Skin of body (tissue), 2 donors: ENCODE measurements around the gene HK1. TPM values are rescaled to one million over a fixed set of nuclear protein-coding genes. Genes with fewer than 3 reads are reported as not detected.
"Not testable (repeated sequence)": the region's sequence is repeated elsewhere in the genome, so short reads cannot be mapped to it uniquely, and the experiment has no call there.

Experiments
- DNase-seq: peaks from one replicate; lab custom pipeline; 2025; lab: John Stamatoyannopoulos, UW
- total RNA-seq: library from RNA; depleted of rRNA; stranded (reverse); fragments of >200 nt; gene quantifications from one replicate; pipeline ENCODE4 v1.2.3, GENCODE V29; 2014

Gene HK1
- total RNA-seq, 1 donor from 2014 or later = 50.6 TPM

DNA sequence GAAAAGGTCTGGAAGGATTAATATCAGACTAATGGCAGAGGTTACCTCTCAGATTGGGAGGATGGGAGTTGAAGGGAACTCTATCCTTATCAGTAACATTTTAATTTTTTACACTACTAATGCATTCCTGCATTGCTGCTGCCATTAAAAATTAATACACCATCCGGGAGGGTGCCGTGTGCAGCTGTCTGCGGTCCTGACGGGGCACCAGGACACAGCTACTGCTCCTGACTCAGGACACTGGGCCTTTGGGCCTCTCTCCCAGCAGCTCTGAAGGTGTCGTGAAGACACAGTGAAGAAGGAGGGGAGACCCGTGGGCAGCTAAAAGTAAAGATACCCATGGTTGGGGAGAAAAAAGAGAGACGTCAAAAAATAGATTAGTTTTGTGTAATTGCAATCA lies 23.4 kb upstream of the HK1 start:
- no peak for DNase-seq

DNA sequence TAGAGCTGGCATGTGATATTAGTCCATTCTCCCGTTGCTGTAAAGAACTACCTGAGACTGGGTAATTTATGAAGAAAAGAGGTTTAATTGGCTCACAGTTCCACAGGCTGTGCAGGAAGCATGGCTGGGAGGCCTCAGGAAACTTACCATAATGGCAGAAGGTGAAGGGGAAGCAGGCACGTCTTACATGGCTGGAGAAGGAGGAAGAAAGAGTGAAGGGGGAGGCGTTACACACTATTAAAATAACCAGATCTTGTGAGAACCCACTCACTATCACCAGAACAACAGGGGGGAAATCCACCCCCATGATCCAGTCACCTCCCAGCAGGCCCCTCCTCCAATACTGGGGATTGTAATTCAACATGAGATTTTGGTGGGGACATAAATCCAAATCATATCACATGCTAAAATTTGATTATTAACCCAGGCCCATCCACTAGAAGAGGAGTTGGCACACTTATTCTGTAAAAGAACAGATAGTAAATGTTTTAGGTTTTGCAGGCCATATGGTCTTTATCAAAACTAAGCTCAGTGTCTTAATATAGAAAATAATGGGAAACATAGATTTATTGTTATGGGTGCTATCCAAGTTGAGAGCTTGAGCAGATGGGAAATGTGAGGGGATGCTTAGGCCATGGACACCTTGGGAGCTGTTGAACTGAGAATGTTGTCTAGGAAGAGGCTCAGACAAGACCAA lies 18.6 kb upstream of the HK1 start:
- peak; percentile 18 for DNase-seq

GRCh38 chr10:69261184-69261583 lies 17.1 kb upstream of the HK1 start:
- DNase-seq = no peak

DNA sequence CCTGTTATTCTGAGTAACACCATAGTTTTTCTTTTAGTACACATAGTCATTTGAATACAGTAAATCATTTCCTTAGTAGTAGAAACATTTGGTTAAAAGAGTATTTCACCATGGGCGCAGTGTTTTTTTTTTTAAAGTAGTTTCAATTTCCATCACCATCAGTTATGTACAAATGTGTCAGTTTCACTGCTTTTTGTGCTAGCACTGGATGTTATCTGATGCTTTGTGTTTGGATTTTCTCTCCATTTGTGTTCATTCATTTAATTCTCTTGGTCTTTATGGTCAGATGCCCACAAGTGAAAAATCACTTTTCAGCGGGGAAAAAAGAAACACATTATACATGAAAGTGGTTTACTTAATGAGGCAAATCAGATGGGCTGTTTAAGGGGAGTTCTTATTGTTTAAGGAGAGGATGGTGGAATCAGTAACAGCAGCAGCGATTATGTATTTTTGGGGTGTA lies 16.0 kb upstream of the HK1 start:
- DNase-seq = no peak

GRCh38 chr10:69265521-69265920 lies 12.8 kb upstream of the HK1 start:
- no peak for DNase-seq

GRCh38 chr10:69268761-69269416 lies 9.4 kb upstream of the HK1 start:
- no peak for DNase-seq

- DNase-seq = no peak
Measured at GRCh38 chr10:69269761-69270160, 8.5 kb upstream of the HK1 start.

DNA sequence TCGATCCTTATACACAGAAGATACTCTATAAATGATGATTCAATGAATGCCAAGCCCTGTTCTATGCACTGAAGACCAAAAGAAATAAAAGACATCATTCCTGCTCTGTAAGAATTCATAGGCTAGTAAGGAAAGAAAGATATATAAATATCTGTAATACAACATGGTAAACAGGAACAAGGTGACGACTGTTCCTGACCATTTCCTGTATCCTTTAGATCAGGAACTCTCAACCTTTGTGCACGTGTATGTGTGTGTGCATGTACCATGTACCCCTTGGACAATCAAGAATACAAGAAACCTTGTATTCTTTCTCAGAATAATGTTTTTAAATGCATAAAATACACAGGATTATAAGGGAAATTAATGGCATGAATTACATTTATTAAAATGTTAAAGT lies 7.3 kb upstream of the HK1 start:
- no peak for DNase-seq

DNA sequence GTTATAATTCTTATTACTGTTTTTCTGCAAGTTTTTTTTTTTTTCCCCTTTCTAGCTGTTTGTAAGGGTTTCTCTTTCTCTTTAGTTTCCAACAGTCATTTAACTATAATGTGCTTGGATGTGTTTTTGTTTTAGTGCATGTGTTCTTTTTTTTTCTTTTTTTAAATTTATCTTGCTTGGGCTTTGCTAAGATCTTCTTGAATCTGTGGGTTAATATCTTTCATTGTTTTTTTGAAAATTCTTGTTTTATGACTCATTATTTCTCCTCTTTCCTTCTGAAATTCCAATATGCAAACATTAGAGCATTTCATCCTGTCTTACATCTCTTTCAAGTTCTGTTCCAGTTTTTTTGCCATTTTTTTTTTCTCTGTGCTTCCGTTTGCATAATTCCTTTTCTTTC lies 5.7 kb upstream of the HK1 start:
- DNase-seq = no peak

DNA sequence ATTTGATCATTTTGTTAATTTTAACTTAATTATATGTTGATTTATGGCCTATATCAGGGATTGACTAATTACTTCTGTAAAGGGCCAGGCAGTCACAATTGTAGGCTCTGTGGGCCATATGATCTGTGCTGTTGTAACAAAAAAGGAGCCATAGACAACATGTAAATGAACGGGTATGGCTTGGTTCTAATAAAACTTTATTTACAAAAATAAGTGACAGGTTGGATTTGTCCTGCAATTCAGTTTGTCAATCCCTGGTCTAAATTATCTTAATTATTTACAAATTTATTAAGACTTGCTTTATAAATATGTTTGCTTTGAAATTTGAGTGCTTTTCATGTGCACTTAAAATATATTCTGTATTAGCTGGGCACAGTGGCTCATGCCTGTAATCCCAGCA lies 2.9 kb upstream of the HK1 start:
- no peak for DNase-seq

GRCh38 chr10:69276503-69276902 lies 1.8 kb upstream of the HK1 start:
- DNase-seq = no peak

DNA sequence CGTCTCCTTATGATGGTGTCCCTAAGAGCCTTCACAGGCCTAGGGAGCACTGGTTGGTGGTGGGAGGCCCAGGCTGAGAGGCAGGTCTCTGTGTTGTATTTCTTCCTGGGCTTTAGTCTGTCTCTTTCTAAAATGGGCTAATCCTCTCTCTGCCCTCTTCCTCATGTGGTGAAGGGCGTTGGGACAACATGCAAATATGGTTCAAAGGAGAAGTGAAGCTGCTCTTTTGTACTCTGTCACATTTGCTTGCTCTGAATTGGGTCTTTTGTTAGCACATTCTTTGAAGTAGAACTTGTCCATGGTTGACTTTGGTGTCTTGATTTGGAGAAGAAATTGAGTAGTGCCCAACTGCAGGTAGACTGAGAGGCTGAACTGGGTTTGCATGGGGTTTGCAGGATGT lies 814 bp downstream of the HK1 start:
- no peak for DNase-seq

GRCh38 chr10:69281507-69282413 lies 3.5 kb downstream of the HK1 start:
- no peak for DNase-seq

DNA sequence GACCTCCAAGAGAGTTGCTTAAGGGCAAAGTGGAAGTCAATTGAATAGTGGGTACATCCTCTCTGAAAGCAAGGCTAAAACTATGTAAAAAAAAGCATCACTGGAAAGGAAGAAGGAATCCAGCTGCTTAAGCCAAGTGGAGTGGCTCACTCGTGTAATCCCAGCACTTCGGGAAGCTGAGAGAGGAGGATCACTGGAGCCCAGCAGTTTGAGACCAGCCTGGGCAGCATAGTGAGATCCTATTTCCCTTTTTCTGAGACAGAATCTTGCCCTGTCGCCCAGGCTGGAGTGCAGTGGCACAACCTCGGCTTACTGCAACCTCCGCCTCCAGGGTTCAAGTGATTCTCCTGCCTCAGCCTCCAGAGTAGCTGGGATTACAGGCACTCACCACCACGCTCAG lies 6.1 kb downstream of the HK1 start:
- DNase-seq = not testable (repeated sequence)

GRCh38 chr10:69285699-69286098 lies 7.4 kb downstream of the HK1 start:
- no peak for DNase-seq

GRCh38 chr10:69287181-69287580 lies 8.9 kb downstream of the HK1 start:
- DNase-seq = no peak

- DNase-seq = no peak
Measured at GRCh38 chr10:69290993-69291392, 12.7 kb downstream of the HK1 start.

- no peak for DNase-seq
Measured at GRCh38 chr10:69292459-69292858, 14.2 kb downstream of the HK1 start.

DNA sequence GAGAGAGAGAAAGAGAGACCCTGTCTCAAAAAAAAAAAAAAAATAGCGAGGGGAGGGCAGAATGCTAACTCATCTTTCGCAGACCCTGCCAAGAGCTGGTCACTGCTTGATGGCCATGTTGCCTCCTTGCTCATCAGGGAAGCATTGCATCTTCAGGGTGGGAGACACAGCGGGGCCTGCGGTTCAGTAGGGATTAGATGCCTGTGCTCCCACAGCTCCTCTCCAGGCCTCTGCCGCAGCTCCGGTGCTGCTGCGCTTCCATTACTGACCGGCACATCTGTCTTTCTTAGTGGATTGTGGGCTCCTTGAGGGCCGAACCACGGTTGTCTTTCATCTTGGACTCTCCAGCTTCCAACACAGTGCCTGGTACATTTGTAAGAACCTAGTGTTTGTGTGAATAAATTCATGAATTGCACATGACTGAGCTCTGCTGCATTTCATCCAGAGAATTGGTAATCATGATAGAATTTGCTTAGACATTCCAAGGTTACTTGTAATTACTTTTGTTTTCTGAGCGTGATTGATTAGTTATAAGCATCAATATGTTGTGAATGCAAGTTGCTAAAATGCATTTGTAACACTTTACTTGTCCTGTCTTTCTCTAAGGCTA lies 16.8 kb downstream of the HK1 start:
- no peak for DNase-seq

- no peak for DNase-seq
Measured at GRCh38 chr10:69303632-69304051, 25.3 kb downstream of the HK1 start.

GRCh38 chr10:69306421-69306820 lies 28.1 kb downstream of the HK1 start:
- no peak for DNase-seq

GRCh38 chr10:69307434-69307833 lies 29.1 kb downstream of the HK1 start:
- no peak for DNase-seq
